ENCODE results near the gene FBXO31. TPM values are rescaled to one million over a fixed set of nuclear protein-coding genes. Genes with fewer than 3 reads are reported as not detected.

Gene FBXO31
- total RNA-seq, 4 donors from 2014 or later: 39.9 to 89.3 (median 53.6) TPM

DNA sequence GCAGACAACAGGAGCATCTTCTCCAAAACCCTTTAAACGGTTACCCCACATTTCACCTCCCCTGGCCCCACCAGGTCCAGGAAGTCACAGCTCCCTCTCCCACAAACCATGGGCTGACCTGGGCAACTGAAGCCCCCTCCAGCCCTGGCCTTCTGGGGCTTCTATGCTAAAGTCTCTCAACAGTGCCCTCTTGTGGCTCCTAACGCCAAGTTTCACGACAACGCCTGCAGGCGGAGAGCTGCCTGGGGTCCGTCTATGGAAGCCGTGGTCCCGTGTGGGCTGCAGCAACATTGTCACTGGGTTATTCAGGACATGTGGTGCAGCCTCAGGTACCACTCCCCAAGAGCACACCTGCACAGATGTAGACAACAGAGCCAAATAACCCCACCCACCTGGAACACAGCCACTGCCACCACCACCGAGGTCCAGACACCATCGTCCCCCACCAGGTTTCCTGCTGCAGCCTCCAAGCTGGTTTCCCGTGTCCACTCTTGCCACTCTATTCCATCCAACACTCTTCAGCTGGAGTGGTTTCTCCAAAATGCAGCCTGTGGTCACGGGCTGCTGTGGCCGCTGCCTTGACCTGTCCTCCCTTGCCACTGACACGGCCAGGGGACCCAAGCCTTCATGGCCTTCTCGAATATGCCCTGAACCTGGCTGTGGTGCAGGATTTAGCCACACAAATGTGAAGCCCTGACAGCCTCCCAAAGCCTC is 85.5 kb downstream of the FBXO31 start:
- 69% methylated on average over 9 of the region's 15 CpGs for WGBS
- H3K4me3 ChIP-seq: no peak overlapping the region
- H3K36me3 ChIP-seq: no peaks in the 10 kb centered on the region
- H3K27me3 ChIP-seq: no peaks in the 10 kb centered on the region
- TF ChIP-seq CTCF (IDR thresholded peaks at IDR 0.05) (peak; percentile 12 to 17), EP300 (IDR thresholded peaks at IDR 0.05) (no peak), POLR2A (IDR thresholded peaks at IDR 0.05) (no peak)
- H3K9me3 ChIP-seq: no peaks in the 10 kb centered on the region
- no peaks in the 10 kb centered on the region for H3K4me1 ChIP-seq
- no peak overlapping the region for H3K27ac ChIP-seq
- DNase-seq (ENCODE audit: low spot score in 2 of 2): no peak

GRCh38 chr16:87297407-87297806 is 86.2 kb downstream of the FBXO31 start:
- no peak for DNase-seq (ENCODE audit: low spot score in 2 of 2)
- no peaks in the 10 kb centered on the region for H3K4me1 ChIP-seq
- H3K4me3 ChIP-seq: no peak overlapping the region
- H3K9me3 ChIP-seq: no peaks in the 10 kb centered on the region
- TF ChIP-seq CTCF (IDR thresholded peaks at IDR 0.05) (no peak), EP300 (IDR thresholded peaks at IDR 0.05) (no peak), POLR2A (IDR thresholded peaks at IDR 0.05) (no peak), POLR2AphosphoS5 (IDR thresholded peaks at IDR 0.05) (no peak)
- H3K27me3 ChIP-seq: no peaks in the 10 kb centered on the region
- H3K36me3 ChIP-seq: no peaks in the 10 kb centered on the region
- 74% methylated on average over 2 of the region's 5 CpGs for WGBS
- H3K27ac ChIP-seq: no peak overlapping the region

GRCh38 chr16:87295661-87296531 is 87.7 kb downstream of the FBXO31 start:
- no peak for DNase-seq (ENCODE audit: low spot score in 2 of 2)
- Histone ChIP-seq H3K27ac (no peak overlapping the region), H3K36me3 (no peaks in the 10 kb centered on the region), H3K4me1 (no peaks in the 10 kb centered on the region), H3K27me3 (no peaks in the 10 kb centered on the region), H3K4me3 (no peak overlapping the region), H3K9me3 (no peaks in the 10 kb centered on the region)
- no peak for TF ChIP-seq POLR2A (IDR thresholded peaks at IDR 0.05)
- no peak for TF ChIP-seq EP300 (IDR thresholded peaks at IDR 0.05)
- no peak for TF ChIP-seq POLR2AphosphoS5 (IDR thresholded peaks at IDR 0.05)
- TF ChIP-seq CTCF (IDR thresholded peaks at IDR 0.05): no peak
- 91% methylated on average over 18 of the region's 20 CpGs for WGBS

DNA sequence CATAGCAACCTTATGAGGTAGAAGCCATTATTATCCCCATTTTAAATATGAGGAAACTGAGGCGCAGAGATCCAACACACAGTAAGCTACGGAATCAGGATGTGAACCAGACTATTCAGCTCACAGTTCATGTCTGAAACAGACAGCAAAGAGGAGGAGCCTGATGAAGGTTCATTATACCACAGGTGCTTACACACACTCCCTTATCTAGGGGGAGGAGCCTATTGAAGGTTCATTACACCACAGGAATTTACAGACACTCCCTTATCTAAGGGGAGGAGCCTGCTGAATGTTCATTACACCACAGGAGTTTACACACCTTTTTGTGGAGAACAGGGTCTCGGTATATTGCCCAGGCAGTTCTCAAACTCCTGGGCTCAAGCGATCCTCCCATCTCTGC is 88.3 kb downstream of the FBXO31 start:
- WGBS: 81% methylated on average over 4 of the region's 4 CpGs
- H3K9me3 ChIP-seq: no peaks in the 10 kb centered on the region

More for the DNA sequence above, 88.3 kb downstream of the FBXO31 start:
- H3K27ac ChIP-seq: no peak overlapping the region
- H3K27me3 ChIP-seq: no peaks in the 10 kb centered on the region
- no peak overlapping the region for H3K4me3 ChIP-seq
- no peak for DNase-seq (ENCODE audit: low spot score in 2 of 2)
- H3K4me1 ChIP-seq: no peaks in the 10 kb centered on the region
- no peaks in the 10 kb centered on the region for H3K36me3 ChIP-seq
- no peak for TF ChIP-seq POLR2A (IDR thresholded peaks at IDR 0.05)
- no peak for TF ChIP-seq POLR2AphosphoS5 (IDR thresholded peaks at IDR 0.05)
- no peak for TF ChIP-seq EP300 (IDR thresholded peaks at IDR 0.05)
- no peak for TF ChIP-seq CTCF (IDR thresholded peaks at IDR 0.05)
